ENCODE results near the gene CSGALNACT2. TPM values are rescaled to one million over a fixed set of nuclear protein-coding genes. Genes with fewer than 3 reads are reported as not detected.

CSGALNACT2 gene
- total RNA-seq, 2 experiments from 2014 or later, result 13.2 to 33.6 TPM

DNA sequence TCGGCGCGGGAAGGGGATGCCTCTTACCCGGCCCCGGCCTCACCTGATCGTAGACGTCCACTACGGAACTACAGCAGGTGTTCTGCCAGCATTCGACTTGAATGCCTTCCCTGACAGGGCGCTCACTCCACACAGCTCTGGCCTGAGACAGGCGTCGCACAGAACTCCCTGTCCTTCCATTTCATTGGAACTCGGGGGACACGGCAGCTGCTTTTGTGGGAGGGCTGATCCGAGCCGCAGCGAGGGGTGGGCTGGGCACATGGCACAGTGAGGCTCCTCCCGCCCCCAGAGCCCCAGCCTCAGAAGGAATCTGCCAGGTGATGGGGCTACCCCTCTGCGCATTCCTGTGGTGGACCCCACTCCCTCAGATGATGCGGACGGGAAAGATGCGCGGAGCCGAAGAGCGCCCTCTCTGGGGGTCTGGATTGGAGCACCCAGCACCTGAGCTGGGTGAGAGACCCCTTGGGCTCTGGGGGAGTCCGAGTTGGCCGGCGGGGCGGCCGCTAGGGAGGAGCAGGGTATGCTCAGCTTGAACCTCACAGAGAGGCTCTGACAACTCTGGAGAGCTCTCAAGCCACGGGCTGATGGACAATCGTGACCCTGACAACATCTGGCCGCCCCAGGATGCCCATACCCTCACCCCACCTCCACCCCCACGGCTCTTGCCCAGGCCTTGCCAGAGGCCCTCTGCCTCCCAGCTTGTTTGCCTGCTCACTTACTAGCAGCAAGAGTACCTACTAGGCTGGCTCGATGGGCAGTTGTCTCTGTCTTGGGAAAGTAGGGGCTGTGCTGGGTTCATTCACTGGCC is 92.1 kb downstream of the CSGALNACT2 start:
- intact Hi-C loops (cut with micrococcal nuclease; ENCODE audit: unreplicated experiment), result loop anchor here (2.0 kb wide), 1 partner anchor 26 kb away; no protein-coding TSS in a partner anchor
- no peak for DNase-seq (ENCODE audit: low spot score)

DNA sequence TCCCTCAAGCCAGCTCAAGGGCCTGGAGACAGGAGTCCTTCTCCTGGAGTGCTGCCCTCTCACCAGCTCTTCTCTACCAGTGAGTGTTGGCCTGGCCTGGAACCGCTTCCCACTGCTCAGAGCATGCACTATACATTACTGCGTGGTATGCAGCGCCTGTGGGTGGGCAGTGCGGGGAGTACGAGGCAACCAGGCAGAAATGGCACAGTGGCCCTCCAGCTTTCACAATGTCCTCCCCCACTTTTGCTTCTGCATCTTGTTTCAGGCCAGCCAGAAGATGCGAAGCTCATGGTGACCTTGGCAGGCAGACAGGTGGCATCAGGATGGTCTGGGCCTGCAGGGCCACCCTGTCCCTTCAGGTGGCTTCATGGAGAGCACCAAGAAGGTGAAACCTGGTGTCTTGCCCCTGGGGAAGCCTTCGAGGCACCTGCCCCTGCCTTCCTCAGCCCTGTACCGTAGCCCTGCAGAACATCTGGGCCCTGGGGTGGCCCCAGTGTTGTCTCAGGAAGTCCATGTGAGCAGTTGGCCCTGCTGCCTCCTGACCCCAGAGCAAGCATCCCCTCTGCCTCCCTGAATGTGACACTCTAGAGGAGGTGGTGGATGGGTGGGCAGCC is 92.8 kb downstream of the CSGALNACT2 start:
- Histone ChIP-seq H3K36me3 (ENCODE audit: insufficient read depth, low read length) (no peaks in the 10 kb centered on the region), H3K9me3 (ENCODE audit: low read length) (no peaks in the 10 kb centered on the region), H3K9me2 (ENCODE audit: insufficient read depth, low read length) (no peaks in the 10 kb centered on the region), H2AFZ (ENCODE audit: low read length) (peak overlapping the region; percentile 3; the same call in 1 of the 2 replicates), H3K4me1 (ENCODE audit: insufficient read depth, low read length, poor library complexity, severe bottlenecking) (peaks cover 18% of the 10 kb centered on the region), H3K4me2 (ENCODE audit: low read length) (peak overlapping the region; percentile 54), H3K27ac (ENCODE audit: low read depth, low read length, poor library complexity, severe bottlenecking) (peak overlapping the region; percentile 46), H4K20me1 (ENCODE audit: insufficient read depth, low read length) (no peaks in the 10 kb centered on the region), H3K4me3 (ENCODE audit: low read depth, low read length, poor library complexity, severe bottlenecking) (peak overlapping the region; percentile 14), H3K79me2 (ENCODE audit: insufficient read depth, low read depth, low read length) (no peaks in the 10 kb centered on the region)
- intact Hi-C loops (cut with micrococcal nuclease; ENCODE audit: unreplicated experiment), result loop anchor here (2.0 kb wide), 1 partner anchor 26 kb away; no protein-coding TSS in a partner anchor
- BruUV-seq (replicated peaks), result no TSS peak
- peak; percentile 61 for DNase-seq (ENCODE audit: low spot score)
- POLR2A ChIA-PET, result interaction anchor here (0.5 kb wide), 1 partner anchor 87 kb away, joined by 4 read pairs; no protein-coding TSS in a partner anchor
- CTCF ChIA-PET (ENCODE audit: unreplicated experiment), result interaction anchor here (0.7 kb wide), 1 partner anchor 8 kb away, joined by 3 read pairs; no protein-coding TSS in a partner anchor
- TF ChIP-seq, protein P1, sequence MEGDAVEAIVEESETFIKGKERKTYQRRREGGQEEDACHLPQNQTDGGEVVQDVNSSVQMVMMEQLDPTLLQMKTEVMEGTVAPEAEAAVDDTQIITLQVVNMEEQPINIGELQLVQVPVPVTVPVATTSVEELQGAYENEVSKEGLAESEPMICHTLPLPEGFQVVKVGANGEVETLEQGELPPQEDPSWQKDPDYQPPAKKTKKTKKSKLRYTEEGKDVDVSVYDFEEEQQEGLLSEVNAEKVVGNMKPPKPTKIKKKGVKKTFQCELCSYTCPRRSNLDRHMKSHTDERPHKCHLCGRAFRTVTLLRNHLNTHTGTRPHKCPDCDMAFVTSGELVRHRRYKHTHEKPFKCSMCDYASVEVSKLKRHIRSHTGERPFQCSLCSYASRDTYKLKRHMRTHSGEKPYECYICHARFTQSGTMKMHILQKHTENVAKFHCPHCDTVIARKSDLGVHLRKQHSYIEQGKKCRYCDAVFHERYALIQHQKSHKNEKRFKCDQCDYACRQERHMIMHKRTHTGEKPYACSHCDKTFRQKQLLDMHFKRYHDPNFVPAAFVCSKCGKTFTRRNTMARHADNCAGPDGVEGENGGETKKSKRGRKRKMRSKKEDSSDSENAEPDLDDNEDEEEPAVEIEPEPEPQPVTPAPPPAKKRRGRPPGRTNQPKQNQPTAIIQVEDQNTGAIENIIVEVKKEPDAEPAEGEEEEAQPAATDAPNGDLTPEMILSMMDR (conservative IDR thresholded peaks at IDR 0.05; ENCODE audit: low read length), result no peak
- no peak for TF ChIP-seq EZH2phosphoT487 (IDR thresholded peaks at IDR 0.05; ENCODE audit: borderline replicate concordance, low read depth, low read length)

More for the DNA sequence above, 92.1 kb downstream of the CSGALNACT2 start:
- no peaks in the 10 kb centered on the region for H3K9me3 ChIP-seq (ENCODE audit: low read length)
- H3K4me2 ChIP-seq (ENCODE audit: low read length), result peak overlapping the region; percentile 54; the same call in 1 of the 2 replicates
- no peak overlapping the region for H3K4me3 ChIP-seq (ENCODE audit: low read depth, low read length, poor library complexity, severe bottlenecking)
- CTCF ChIA-PET (ENCODE audit: unreplicated experiment), result interaction anchor here (0.7 kb wide), 1 partner anchor 8 kb away, joined by 3 read pairs; no protein-coding TSS in a partner anchor
- H4K20me1 ChIP-seq (ENCODE audit: insufficient read depth, low read length), result no peaks in the 10 kb centered on the region
- no peak for TF ChIP-seq EZH2phosphoT487 (IDR thresholded peaks at IDR 0.05; ENCODE audit: borderline replicate concordance, low read depth, low read length)
- TF ChIP-seq, protein P1 (conservative IDR thresholded peaks at IDR 0.05; ENCODE audit: low read length), result no peak
- peaks cover 18% of the 10 kb centered on the region for H3K4me1 ChIP-seq (ENCODE audit: insufficient read depth, low read length, poor library complexity, severe bottlenecking)
- no peak overlapping the region for H2AFZ ChIP-seq (ENCODE audit: low read length)
- POLR2A ChIA-PET, result interaction anchor here (0.5 kb wide), 2 partner anchors 87 to 145 kb away, joined by 3 to 4 read pairs; no protein-coding TSS in a partner anchor
- H3K79me2 ChIP-seq (ENCODE audit: insufficient read depth, low read depth, low read length), result no peaks in the 10 kb centered on the region
- BruUV-seq (replicated peaks), result no TSS peak
- H3K36me3 ChIP-seq (ENCODE audit: insufficient read depth, low read length), result no peaks in the 10 kb centered on the region
- no peaks in the 10 kb centered on the region for H3K9me2 ChIP-seq (ENCODE audit: insufficient read depth, low read length)
- no peak overlapping the region for H3K27ac ChIP-seq (ENCODE audit: low read depth, low read length, poor library complexity, severe bottlenecking)
